Glutamatergic neuron (in vitro differentiated cells): Measurements from ENCODE around the gene DTNA. TPM values are rescaled to one million over a fixed set of nuclear protein-coding genes. Genes with fewer than 3 reads are reported as not detected.
A peak's percentile ranks its signal among the peaks of the same experiment; 100 is the strongest.

ENCODE experiments used
- DNase-seq: peaks from one replicate; pipeline ENCODE4 v3.0.0; 2022
- H3K27ac Mint-ChIP-seq: one replicate; pipeline ENCODE4 v1.8.0; 2020; ENCODE audit warnings: mild to moderate bottlenecking, mixed read lengths, inconsistent platforms; ENCODE audit not compliant: unreplicated experiment
- H3K27me3 Mint-ChIP-seq: one replicate; pipeline ENCODE4 v1.8.0; 2020; ENCODE audit warnings: mild to moderate bottlenecking, moderate library complexity, mixed read lengths, inconsistent platforms; ENCODE audit not compliant: unreplicated experiment
- H3K36me3 Mint-ChIP-seq: one replicate; pipeline ENCODE4 v1.8.0; 2020; ENCODE audit warnings: mild to moderate bottlenecking, mixed read lengths, inconsistent platforms; ENCODE audit not compliant: unreplicated experiment
- H3K4me1 Mint-ChIP-seq: one replicate; pipeline ENCODE4 v1.8.0; 2020; ENCODE audit warnings: mild to moderate bottlenecking, low read depth, mixed read lengths, inconsistent platforms; ENCODE audit not compliant: unreplicated experiment
- H3K4me3 Mint-ChIP-seq: one replicate; pipeline ENCODE4 v1.8.0; 2020; ENCODE audit warnings: mild to moderate bottlenecking, mixed read lengths, inconsistent platforms; ENCODE audit not compliant: unreplicated experiment
- H3K9me3 Mint-ChIP-seq: one replicate; pipeline ENCODE4 v1.8.0; 2020; ENCODE audit warnings: mild to moderate bottlenecking, moderate library complexity, mixed read lengths, inconsistent platforms; ENCODE audit not compliant: unreplicated experiment
- total RNA-seq: library from RNA; stranded (reverse); fragmentation: NEBNext Ultra II Directional; extraction: Animal tissue kit (Norgen Biotek cat#: 25700); gene quantifications from one replicate; pipeline ENCODE4 v1.2.1, GENCODE V29; 2021; ENCODE audit not compliant: unreplicated experiment
- TF ChIP-seq, protein P1 (sequence below): fragments of 200-600 bp; sonication (generic); IDR thresholded peaks from one replicate; pipeline ENCODE4 v1.5.0; 2021; ENCODE audit not compliant: partially characterized antibody, unreplicated experiment

Gene DTNA
- total RNA-seq, 1 donor from 2014 or later = 29.5 TPM

DNA sequence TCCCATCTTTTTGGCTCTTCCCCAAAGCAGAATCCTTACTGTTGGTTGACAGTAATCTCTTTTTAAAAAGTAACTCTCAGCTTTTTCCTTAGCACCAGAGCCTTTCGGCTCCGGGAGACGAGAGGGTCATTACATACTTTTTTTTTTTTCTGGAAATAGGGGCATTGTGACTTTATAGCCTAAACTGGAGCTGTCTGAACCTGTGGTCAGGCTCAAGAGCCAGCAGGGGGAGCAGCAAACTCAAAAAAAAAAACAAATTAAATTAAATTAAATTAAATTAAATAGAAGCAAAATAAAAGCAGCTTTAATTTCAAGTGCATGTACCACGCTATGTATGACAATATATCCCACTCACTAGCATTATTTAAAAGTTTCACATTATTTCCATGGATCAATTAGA lies 156.6 kb downstream of the DTNA start:
- H3K4me3 Mint-ChIP-seq = peak overlapping the region; percentile 53
- H3K36me3 Mint-ChIP-seq = no peaks in the 10 kb centered on the region
- H3K4me1 Mint-ChIP-seq = peaks cover 26% of the 10 kb centered on the region
- peaks cover 6% of the 10 kb centered on the region for H3K9me3 Mint-ChIP-seq
- peaks cover 1% of the 10 kb centered on the region for H3K27me3 Mint-ChIP-seq
- peak overlapping the region; percentile 94 for H3K27ac Mint-ChIP-seq
- TF ChIP-seq, protein P1, sequence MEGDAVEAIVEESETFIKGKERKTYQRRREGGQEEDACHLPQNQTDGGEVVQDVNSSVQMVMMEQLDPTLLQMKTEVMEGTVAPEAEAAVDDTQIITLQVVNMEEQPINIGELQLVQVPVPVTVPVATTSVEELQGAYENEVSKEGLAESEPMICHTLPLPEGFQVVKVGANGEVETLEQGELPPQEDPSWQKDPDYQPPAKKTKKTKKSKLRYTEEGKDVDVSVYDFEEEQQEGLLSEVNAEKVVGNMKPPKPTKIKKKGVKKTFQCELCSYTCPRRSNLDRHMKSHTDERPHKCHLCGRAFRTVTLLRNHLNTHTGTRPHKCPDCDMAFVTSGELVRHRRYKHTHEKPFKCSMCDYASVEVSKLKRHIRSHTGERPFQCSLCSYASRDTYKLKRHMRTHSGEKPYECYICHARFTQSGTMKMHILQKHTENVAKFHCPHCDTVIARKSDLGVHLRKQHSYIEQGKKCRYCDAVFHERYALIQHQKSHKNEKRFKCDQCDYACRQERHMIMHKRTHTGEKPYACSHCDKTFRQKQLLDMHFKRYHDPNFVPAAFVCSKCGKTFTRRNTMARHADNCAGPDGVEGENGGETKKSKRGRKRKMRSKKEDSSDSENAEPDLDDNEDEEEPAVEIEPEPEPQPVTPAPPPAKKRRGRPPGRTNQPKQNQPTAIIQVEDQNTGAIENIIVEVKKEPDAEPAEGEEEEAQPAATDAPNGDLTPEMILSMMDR = peak; percentile 73
- no peak for DNase-seq

DNA sequence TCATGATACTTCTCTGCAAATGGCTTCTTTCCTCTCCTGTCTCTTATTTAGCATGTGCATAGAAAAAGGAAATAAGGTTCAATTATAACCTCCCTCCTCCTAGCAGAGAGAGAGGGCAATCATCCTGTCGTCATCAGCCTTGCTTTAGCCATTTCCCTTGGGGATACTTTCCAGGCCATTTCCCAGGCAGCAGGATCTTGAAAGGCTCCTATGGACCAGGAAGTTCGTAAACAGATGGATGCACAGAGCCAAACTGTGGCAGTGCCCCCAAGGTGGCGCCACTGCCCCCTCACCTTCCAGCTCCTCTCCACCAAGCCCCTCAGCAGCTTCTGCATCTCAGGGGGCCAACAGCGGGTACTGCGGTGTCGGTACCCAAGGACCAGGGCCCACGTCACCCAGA lies 157.4 kb downstream of the DTNA start:
- H3K36me3 Mint-ChIP-seq = no peaks in the 10 kb centered on the region
- peaks cover 1% of the 10 kb centered on the region for H3K27me3 Mint-ChIP-seq
- peak; percentile 74 for DNase-seq
- H3K27ac Mint-ChIP-seq = peak overlapping the region; percentile 94
- H3K4me3 Mint-ChIP-seq = peak overlapping the region; percentile 78
- peaks cover 8% of the 10 kb centered on the region for H3K9me3 Mint-ChIP-seq
- peaks cover 29% of the 10 kb centered on the region for H3K4me1 Mint-ChIP-seq
- TF ChIP-seq, protein P1 = peak; percentile 22

DNA sequence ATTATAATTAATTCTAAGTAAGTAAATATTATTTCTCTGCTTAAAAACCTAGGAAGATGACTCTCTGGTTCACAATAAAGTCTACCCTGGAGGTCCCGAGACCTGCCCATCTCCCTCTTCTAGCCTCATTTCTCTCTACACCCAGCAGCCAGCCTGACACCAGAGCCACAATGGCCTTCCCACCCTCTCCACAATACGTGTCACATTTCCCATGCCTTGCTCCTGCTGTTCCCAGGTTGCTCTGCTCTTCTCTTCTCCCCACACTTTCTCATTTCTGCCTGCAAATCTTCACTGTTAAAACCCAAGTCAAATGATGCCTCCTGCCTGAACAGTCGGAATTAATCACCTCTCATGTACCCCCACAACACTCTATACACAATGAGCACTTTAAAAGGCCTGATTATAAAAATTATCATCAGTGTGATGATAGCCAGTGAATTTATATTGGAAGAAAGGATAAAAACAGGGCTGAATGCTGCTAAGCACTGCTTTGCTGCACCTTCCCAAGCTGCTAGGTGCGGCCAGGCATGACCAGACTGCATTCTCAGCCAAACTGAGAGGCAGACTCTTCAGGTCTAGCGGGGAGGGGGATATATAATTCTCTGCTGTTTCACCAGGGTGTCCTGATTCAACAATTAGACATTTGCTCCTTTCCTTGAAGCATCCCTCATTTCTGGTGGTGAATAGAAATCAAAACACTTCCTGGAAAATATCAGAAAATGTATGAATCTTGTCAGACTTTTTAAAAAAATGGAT lies 160.6 kb downstream of the DTNA start:
- peaks cover 29% of the 10 kb centered on the region for H3K4me1 Mint-ChIP-seq
- peaks cover 8% of the 10 kb centered on the region for H3K9me3 Mint-ChIP-seq
- H3K4me3 Mint-ChIP-seq = peak overlapping the region; percentile 9
- no peaks in the 10 kb centered on the region for H3K36me3 Mint-ChIP-seq
- peaks cover 1% of the 10 kb centered on the region for H3K27me3 Mint-ChIP-seq
- peak overlapping the region; percentile 59 for H3K27ac Mint-ChIP-seq
- TF ChIP-seq, protein P1 = no peak
- no peak for DNase-seq

DNA sequence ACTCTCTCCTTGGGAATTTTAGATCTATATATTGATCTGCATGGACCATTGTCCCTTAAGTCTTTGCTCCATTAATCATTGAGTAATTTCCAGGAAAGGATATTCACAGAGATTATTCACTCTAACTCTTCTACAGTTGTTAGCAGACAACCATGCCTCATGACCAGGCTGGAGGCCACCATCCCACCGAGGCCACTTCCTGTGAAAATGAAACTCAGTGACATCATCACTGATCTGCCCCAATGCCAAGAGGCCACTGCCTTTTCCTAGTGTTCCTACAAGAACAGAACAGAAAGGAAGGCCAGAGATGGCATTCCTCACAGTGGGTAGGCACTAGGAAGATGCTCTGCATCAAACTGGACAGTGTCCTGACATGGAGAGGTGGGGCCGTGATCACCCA lies 161.3 kb downstream of the DTNA start:
- peaks cover 1% of the 10 kb centered on the region for H3K27me3 Mint-ChIP-seq
- TF ChIP-seq, protein P1 = no peak
- no peak for DNase-seq
- H3K36me3 Mint-ChIP-seq = no peaks in the 10 kb centered on the region
- H3K27ac Mint-ChIP-seq = no peak overlapping the region
- H3K4me1 Mint-ChIP-seq = peaks cover 27% of the 10 kb centered on the region
- peaks cover 8% of the 10 kb centered on the region for H3K9me3 Mint-ChIP-seq
- H3K4me3 Mint-ChIP-seq = no peak overlapping the region

DNA sequence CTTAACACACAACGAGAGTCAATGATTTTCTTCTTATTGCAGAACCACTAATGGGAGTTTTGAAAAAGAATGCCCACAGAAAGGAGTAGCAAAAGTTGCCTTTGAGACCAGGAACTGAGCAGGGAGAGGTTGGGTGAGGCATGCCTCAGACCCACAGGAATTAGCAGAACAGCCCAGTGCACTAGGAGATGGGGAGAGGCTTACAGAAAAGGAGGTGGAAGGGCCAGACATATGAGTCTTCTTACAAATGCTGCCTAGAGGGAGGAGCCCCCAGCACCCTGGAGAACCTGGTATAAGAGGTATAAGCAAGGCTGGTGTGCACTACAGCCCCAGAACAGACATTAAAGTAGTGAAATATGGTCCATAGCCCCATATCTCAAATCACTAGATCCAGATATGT lies 162.0 kb downstream of the DTNA start:
- DNase-seq = no peak
- Mint-ChIP-seq H3K4me1 (peaks cover 25% of the 10 kb centered on the region), H3K4me3 (no peak overlapping the region), H3K36me3 (no peaks in the 10 kb centered on the region), H3K27me3 (no peaks in the 10 kb centered on the region), H3K9me3 (peaks cover 8% of the 10 kb centered on the region), H3K27ac (peak overlapping the region; percentile 15)
- TF ChIP-seq, protein P1 = no peak
